GM19438 (cell line): ENCODE results near the gene STAC.
"Not testable (repeated sequence)": the region's sequence is repeated elsewhere in the genome, so short reads cannot be mapped to it uniquely, and the experiment has no call there.

Source experiments
- ATAC-seq: cut with Tn5 transposase; IDR thresholded peaks from one replicate; pipeline ENCODE4 v1.9.1; 2021; ENCODE audit warnings: low read depth; ENCODE audit not compliant: unreplicated experiment

The STAC gene

DNA sequence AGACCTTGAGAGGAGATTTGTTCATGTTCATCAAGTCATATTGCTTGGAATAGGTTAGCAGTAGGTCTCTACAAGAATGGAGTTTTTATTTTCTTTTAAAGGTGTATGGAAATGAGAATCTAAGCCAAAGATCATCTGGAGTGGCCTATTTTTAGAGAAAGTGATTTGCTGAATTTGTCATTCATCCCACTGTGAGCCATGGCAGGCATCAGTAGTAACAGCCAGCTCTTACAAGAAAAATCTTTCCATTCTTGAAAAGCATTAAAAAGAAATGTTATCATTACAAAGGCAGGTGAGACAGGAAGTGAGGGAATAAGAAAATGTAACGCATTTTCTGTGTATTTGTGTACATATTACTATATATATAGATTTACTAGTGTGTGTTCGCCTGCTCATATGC is 29.6 kb downstream of the STAC start:
- no peak for ATAC-seq

DNA sequence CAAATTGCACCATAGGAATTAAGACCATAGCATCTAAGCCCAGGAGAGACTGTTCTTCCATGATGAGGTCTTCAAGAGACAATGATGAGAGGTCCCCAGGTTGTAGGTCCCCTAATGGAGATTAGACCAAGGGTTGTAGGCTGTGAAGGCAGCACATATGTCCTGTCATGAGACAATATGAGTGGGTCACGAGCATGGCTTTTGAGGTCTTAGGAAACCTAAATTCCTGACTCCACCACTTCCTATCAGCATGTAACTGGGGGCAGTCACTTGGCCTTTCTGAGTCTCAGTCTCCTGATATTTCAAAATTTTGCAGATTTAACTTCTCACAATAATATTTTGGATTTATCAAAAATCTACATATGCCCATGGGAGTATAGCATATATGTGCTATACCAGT is 31.3 kb downstream of the STAC start:
- ATAC-seq, result no peak

DNA sequence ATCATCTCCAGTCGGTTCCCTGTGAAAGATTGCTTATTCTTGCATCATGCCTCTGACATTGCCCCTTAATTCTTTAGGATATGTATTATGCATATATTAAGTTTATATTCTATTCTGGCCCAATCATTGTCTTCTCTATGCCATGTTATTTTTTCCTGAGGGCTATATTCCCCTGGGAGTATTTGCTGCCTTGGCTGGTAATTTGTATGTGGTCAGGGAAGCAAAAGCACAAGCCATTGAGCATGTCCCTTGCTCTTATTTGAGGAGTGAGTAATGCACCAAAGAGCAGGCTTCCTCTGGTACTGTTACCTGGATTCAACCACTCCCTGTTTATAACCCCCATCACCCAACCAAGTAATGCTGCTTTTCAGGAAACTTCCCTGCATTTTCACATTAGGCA is 36.3 kb downstream of the STAC start:
- ATAC-seq, result no peak

DNA sequence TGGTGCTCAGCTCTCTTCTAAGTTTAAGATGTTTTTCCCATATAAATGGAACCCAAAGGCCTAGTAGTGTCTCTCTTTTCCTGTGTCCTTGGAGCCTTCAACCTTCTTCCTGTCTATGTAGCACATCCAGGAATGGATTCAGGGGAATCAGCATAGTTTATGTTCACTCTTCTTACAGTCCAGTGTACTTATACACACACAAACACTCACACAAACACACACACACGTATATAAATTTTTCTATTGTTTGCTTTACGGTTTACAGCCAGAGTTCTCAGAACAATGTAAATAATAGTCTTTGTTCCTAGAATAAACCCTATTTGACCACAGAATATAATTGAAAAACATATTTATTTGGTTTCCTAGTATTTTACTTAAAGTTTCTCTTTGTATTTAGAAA is 36.9 kb downstream of the STAC start:
- ATAC-seq, result no peak

DNA sequence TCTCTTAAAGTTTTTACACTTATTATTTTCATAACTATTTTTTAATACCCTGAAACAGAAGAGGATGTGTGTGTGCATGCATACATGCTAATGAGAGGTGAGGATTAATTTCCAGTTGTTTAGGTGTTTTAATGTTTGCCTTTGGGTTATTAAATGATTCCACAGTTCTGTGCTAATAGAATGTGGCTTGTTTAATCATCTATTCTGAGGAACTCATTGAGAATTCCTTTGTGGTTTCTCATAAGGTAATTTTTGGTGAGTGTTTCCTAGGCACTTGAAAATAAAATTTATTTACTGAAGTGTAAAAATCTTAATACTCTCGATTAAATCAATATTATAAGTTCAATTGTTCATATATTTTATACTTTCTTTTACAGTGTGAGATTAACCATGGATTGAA is 38.0 kb downstream of the STAC start:
- no peak for ATAC-seq

DNA sequence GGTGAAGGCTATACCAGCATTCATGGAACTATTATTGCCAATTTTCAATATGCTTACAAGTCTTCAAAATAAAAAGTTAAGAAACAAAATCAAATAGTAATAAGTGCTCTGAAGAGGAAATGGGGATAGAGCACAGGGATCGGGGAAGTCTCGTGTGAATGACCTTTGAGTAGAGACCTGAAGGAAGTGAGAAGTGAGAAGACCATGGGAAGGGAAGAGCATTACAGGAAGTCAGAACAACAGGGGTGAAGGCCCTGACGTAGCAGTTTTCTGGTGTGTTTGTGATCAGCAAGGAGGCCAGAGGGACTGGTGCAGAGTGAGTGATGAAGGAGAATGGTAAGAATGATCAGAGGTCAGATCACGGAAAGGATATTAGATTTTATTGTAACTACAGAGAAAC is 48.1 kb downstream of the STAC start:
- ATAC-seq, result no peak

DNA sequence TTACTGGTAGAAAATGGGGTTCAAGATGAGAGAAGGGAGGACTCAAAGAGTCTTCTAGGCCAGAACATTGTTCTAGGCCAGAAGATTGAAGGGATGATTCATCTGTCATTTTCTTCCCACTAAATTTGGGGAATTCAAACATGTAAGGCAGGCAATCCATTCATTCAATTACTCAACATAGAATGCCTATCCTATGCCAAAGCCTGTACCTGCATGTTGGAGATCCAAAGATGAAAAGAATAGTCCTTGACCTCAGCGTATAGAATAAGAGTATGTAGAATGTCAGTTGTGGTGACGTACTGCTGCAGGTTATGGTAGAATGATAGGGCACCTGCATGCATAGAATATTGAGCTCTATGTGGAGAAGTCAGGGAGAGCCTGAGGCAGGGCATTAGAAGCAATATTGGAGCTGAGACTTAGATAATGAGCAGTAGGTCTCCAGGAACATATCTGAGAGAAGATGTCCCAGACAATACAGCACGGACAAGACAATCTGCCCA is 49.7 kb downstream of the STAC start:
- no peak for ATAC-seq

DNA sequence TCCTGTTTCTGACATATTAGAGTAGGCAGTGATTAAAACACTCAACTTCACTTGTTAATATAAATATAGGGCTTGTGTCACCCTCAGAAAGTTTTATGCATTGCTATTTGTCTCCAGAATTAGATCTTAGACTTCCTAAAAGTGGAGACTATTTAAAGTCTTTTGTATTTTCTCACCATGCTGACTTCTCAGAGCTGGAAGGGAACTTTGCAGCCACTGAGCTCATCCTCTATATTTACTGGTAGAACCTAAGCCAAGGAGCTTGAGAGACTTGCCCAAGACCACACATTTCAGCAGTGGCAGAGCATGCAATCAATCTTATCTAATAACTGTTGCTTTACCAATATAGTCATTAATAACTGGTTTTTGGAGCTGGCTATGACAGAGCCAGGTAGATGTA is 53.2 kb downstream of the STAC start:
- no peak for ATAC-seq

DNA sequence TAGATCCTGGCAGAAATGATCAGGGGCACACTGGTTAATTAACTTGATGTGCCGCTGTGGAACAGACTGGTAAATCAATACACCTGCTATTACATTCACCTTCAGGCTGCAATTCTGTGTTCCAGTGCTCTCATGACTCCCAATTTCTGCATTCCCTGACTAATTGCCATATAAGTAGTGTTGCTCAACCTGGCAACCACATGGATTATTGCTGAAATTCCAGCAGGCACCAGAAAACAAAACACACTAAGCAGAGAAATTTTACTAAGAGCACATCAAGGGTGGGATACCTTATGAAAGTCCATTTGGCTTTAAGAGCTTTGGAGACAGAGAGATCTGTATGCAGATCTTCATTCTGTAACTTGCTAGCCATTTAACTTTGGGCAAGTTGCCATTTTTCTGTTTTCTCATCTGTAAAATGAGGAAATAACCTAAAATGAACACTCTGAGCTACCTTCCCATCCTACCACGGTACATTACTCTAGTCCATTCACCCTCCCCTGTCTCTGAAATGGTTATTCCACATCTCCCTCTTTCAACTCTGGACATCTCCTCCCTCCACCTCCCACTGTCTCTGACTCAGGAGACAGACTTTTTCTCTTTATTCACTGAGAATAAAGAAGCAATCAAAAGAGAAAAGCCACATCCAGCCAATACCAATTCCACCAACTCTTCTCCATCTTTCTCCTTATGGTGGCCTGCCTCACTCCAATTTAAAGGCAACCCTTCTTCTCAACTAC is 54.6 kb downstream of the STAC start:
- no peak for ATAC-seq

DNA sequence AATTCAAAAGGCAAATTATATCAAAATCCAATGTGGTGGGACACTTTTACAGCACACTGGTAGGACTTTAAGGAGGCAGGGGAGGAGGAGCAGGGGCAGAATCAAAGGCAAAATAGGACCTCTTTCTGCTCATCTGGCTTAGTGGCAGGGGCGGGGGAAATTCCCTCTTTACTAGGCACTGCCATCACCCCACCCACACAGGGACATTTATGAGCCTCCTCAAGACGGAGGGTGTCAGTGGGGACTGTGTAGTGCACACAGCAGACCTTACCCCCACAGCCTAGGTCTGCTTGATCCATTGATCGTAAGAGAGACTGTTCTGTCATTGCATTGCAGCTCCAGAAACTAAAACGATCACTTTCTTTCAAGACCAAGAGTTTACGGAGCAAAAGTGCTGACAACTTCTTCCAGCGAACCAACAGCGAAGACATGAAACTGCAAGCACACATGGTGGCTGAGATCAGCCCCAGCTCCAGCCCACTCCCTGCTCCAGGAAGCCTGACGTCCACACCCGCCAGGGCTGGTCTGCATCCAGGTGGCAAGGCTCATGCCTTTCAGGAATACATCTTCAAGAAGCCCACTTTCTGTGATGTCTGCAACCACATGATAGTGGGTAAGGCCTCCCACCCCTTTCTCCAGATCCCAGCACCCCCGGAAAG is 62.9 kb downstream of the STAC start:
- ATAC-seq, result no peak

DNA sequence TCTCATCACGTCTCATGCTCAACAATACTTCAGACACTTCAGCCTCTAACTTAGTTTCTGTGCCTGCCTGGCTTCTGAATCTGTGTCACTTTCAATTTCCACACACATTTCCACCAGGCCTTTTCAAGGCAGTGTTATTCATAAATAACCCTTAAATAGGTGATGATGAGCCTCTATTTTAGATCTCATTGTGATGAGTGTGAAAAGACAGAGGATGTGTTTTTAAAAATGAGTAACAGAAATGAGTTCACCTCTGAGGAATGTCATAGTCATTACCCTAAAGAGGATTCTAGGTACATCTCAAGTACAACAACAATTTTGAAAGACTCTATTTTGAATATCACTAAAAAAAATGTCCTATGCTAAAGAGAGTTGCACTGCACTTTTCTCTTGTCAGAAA is 64.6 kb downstream of the STAC start:
- ATAC-seq, result no peak

DNA sequence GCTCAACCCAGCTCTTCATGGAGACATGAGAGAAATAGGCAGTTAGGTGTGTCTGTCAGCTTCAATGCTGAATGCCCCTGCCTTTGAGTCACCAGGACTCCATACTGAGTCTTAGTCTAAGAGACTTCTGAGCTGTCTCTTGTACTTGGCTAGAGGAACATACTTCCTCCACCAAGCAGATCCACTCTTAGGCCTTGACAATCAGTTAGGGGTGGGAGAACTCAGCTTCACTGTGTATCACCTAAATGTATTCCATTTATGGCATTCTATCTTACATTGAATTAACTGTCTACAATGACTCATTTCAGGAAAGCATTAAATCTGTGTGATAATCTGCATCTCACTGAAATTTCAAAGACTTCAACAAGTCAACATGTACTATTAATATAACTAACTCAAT is 66.0 kb downstream of the STAC start:
- no peak for ATAC-seq

DNA sequence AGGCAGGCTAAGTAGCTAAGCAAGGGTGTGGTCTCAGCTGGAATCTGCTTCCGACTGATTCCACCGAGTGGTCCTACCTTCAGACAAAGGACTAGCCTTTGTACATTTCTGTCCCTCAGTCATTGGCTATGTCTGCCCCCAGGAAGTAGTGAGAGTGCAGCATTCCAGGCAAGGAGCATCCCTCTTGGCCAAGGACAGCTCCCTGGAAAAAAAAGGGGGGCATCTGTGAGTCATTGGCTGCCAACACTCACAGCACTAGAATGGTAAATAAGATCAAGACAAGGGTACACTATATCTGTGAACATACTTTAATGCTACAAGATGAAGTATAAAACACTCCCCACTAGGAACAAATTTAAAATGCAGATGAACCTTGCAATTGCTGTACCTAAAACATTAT is 66.8 kb downstream of the STAC start:
- ATAC-seq, result no peak

DNA sequence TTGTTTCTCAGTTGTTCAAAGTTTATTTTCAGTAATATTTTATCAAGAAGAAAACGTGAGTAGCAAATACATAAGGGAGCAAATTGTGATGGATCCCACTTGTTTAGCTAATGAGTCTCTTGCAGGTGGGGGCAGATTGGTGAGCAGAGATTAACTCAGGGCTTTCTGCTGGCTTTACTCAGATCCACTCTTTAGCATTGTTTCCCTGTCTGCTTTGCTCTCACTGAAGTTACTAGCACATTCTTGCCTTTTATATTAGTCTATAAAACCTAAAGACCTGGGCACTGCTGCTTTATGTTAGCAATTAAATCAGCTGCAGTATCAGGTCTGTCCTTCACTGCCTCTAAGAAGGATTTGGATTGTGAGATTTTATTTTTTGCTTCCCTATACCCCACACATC is 71.5 kb downstream of the STAC start:
- ATAC-seq, result no peak

DNA sequence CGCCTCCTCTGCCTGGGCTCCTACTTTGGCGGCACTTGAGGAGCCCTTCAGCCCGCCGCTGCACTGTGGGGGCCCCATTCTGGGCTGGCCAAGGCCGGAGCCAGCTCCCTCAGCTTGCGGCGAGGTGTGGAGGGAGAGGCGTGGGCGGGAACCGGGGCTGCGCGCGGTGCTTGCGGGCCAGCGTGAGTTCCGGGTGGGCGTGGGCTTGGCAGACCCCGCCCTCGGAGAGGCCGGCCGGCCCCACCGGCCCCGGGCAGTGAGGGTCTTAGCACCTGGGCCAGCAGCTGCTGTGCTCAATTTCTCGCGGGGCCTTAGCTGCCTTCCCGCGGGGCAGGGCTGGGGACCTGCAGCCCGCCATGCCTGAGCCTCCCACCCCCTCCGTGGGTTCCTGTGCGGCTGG is 72.9 kb downstream of the STAC start:
- not testable (repeated sequence) for ATAC-seq

DNA sequence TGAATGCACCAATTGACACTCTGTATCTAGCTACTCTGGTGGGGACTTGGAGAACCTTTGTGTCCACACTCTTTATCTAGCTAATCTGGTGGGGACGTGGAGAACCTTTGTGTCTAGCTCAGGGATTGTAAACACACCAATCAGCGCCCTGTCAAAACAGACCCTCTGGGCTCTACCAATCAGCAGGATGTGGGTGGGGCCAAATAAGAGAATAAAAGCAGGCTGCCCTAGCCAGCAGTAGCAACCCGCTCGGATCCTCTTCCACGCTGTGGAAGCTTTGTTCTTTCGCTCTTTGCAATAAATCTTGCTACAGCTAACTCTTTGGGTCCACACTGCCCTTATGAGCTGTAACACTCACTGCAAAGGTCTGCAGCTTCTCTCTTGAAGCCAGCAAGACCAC is 73.6 kb downstream of the STAC start:
- not testable (repeated sequence) for ATAC-seq

DNA sequence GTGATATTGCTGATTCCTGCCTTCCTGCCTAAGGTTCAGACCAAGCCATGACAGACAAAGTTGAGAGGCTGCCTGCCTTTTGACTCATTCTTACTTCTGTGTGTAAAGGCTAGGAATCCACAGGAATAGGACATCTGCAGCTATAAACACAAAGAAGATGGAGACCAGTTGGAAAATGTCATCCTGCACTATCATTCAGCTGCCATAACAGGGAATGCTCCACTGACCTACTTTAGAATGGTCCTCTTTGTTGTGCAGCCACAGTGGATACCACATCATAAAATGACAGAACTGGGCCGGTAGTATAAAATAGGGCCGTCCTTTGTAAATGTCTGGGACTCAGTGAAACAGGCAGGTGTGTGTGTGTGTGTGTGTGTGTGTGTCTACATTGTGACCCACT is 75.1 kb downstream of the STAC start:
- ATAC-seq, result no peak

DNA sequence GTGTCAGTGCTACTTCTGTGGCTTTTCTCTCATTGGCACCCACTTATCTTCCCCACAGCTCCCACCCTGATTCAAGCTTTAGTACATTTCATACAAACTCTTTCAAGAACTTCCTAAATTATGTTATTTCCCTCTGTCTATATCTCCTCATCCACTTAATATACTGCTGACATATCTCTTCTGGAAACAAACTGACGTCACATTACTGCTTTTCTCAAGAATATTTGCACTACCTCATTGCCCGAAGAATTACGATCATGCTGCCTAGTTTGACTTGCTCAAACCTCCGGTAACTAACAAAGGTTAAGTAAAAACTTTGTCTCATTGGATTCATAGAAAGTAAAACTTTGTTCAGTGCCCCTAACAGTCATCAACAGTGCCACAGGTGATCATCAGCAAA is 76.5 kb downstream of the STAC start:
- ATAC-seq, result no peak

DNA sequence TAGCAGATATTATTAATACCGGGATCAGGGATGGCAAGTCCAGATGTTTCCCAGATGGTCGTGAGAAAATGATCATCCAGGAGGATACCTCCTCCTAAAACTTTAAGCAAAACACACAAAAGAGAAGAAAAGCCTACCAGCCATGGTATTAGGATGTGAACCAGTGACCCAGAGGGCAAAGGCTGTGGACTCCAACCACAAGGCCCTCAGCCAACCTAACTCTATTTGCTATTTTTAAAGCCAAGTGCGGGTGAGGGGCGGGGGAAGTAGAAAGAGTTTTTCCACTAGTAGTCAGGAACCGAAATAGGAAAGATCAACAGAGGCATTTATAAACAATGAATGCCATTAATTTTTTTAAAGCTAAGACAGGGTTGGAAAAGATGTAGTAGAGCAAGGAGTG is 77.4 kb downstream of the STAC start:
- ATAC-seq, result no peak

DNA sequence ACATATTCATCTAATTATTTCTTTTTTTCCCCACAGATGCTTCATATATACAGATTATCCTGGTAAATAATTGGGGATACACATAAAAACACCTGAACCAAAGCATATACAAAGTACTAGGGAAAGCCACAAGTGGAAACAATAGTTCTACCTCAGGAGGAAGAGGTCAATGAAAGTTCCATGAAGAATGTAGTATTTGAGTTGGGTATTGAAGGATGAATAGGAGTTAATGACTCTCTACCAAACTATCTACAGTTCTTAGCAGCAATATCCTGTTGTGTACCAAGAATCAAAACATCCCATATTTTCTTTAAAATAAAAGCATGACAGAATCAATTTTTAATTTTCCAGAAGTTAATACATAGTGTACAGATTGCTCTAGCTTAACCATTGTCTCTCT is 78.9 kb downstream of the STAC start:
- ATAC-seq, result no peak

DNA sequence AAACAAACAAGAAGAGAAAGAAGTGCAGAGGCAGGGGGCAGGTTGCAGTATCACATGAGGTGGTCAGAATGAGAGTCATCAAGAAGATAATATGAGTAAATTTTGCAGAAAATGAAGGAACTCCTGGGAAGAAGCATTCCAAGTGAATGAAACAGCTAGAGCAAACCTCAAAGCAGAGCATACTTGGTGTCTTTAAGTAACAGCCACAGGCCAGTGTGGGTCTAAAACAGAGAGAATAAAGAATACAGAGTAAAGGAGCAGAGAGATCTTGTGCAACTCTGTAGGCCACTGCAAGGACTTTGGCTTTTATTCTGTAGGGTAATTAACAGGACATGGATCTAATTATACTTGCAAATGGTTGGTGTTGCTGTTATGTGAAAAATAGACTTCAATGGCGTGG is 81.3 kb downstream of the STAC start:
- no peak for ATAC-seq

DNA sequence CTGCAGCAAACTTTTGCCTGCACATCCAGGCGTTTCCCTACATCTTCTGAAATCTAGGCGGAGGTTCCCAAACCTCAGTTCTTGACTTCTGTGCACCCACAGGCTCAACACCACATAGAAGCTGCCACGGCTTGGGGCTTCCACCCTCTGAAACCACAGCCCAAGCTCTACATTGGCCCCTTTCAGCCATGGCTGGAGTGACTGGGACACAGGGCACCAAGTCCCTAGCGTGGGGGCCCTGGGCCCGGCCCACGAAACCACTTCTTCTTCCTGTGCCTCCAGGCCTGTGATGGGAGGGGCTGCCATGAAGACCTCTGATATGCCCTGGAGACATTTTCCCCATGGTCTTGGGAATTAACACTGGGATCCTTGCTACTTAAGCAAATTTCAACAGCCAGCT is 91.7 kb downstream of the STAC start:
- ATAC-seq, result not testable (repeated sequence)
